Measurements from ENCODE around the gene BICD1.
"Not testable (repeated sequence)": the region's sequence is repeated elsewhere in the genome, so short reads cannot be mapped to it uniquely, and the experiment has no call there.

Gene BICD1

DNA sequence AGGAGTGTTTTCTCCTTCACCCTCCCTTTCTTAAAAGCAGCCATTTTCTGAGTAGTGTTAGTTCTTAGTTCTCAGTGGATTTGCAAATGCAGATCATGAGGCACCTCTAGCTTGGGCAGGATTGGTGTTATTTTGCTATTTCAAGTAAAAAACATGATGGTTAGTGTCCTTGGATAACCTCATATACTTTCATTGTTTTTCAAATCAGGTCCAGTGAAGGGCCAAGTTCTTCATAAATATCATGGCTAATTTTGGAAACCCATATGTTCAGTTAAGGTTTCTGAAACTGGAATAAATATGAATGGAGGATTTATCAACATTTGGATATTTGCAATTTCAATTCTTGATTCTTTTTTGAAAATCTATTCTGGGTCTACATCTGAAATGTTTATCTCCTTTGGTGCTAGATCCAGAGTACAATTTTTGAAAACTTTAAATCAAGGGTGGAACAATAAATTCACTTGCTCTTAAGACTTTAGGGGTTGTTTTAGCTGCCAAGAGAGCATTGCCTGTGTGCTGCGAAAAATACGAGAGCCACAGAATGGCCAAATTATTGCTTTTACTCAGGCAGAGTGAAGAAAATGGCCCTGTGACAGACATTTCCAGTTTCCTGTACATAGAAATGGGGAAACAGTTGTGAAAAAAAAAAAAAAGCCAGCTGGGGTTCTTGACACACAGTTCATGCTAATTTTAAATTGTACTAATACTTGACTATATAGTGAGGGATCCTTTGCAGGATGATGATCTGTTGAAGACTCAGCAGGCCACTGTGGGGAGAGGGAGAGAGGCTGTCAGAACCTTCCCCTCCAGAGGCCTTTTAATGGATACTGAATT, 104.6 kb downstream of the BICD1 start:
- H3K4me3 ChIP-seq (ENCODE audit: low read length), result no peak overlapping the region
- TF ChIP-seq ZNF274 (IDR thresholded peaks at IDR 0.05; ENCODE audit: low read depth, low read length), result no peak

DNA sequence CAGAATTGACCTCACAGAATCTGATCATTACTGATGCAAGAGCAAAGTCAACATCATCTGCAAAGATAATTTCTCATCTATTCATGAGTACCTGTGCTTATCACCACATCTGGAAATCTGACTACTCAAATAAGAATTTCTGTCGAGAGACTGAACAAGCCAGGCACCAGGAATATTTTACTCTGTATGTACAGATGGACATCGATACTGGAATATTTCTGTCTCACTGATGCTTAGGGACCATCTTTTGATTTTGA, 105.2 kb downstream of the BICD1 start:
- H3K4me3 ChIP-seq (ENCODE audit: low read length), result no peak overlapping the region
- no peak for TF ChIP-seq ZNF274 (IDR thresholded peaks at IDR 0.05; ENCODE audit: low read depth, low read length)

GRCh38 chr12:32214723-32215122, 108.1 kb downstream of the BICD1 start:
- no peak for TF ChIP-seq ZNF274 (IDR thresholded peaks at IDR 0.05; ENCODE audit: low read depth, low read length)
- H3K4me3 ChIP-seq (ENCODE audit: low read length), result no peak overlapping the region

- no peak for TF ChIP-seq ZNF274 (IDR thresholded peaks at IDR 0.05; ENCODE audit: low read depth, low read length)
- no peak overlapping the region for H3K4me3 ChIP-seq (ENCODE audit: low read length)
Measured at GRCh38 chr12:32217354-32218310, 111.0 kb downstream of the BICD1 start.

GRCh38 chr12:32223941-32224340, 117.3 kb downstream of the BICD1 start:
- H3K4me3 ChIP-seq (ENCODE audit: low read length), result no peak overlapping the region
- TF ChIP-seq ZNF274 (IDR thresholded peaks at IDR 0.05; ENCODE audit: low read depth, low read length), result no peak

DNA sequence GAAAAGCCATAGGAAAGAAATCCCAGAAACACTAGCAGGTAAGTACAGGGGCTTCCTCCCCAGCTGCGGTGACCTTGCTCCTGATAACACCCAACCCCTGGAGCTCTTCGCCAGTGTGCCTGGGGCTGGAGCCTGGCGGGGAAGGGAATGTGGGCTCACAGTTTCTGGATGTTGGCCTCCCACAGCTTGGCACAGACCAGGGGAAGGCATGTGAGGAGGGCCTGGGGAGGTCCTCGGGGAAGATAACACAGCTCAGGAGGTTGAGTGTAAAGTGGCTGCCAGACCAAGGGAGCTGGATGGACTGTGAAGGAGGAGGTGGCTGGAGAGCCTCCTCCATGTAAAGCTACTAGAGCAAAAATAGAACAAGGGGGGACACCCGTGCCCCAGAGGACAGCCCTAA, 120.1 kb downstream of the BICD1 start:
- no peak for TF ChIP-seq ZNF274 (IDR thresholded peaks at IDR 0.05; ENCODE audit: low read depth, low read length)
- no peak overlapping the region for H3K4me3 ChIP-seq (ENCODE audit: low read length)

DNA sequence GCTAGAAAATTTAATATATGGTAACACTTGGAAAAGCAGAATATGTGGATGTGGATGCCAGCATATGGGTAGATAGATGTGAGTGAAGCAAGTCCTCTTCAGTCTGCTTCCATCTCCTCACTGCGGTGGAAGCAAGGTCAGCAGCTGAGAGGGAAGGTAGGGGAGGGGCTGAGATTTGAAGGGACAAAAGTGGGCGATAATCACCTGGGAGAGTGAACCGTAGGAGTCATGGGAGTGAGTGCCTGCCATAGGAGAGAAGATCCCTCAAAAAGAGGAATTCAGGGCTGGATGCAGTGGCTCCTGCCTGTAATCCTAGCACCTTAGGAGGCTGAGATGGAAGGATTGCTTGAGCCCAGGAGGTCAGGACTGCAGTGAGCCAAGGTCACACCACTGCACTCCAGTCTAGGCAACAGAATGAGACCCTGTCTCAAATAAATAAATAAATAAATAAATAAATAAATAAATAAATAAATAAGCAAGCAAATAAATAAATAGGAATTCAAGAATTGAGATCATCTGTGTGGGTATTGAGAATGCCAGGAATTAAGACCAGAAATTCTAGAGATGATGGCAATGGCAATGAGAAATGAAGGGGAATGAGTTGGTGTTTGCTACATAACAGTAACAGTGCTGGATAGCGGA, 123.4 kb downstream of the BICD1 start:
- H3K4me3 ChIP-seq (ENCODE audit: low read length), result no peak overlapping the region
- TF ChIP-seq ZNF274 (IDR thresholded peaks at IDR 0.05; ENCODE audit: low read depth, low read length), result no peak

- TF ChIP-seq ZNF274 (IDR thresholded peaks at IDR 0.05; ENCODE audit: low read depth, low read length), result no peak
- H3K4me3 ChIP-seq (ENCODE audit: low read length), result no peak overlapping the region
Measured at GRCh38 chr12:32230613-32230993, 124.0 kb downstream of the BICD1 start.

DNA sequence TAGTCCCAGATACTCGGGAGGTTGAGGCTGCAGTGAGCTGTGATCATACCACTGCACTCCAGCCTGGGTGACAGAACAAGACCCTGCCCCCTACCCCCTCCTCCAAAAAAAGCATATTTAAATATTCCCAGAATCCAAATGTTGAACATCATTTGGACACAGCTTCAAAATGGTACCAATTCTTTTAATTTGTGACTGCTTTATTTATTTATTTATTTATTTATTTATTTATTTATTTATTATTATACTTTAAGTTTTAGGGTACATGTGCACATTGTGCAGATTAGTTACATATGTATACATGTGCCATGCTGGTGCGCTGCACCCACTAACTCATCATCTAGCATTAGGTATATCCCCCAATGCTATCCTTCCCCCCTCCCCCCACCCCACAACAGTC, 124.7 kb downstream of the BICD1 start:
- not testable (repeated sequence) for H3K4me3 ChIP-seq (ENCODE audit: low read length)

DNA sequence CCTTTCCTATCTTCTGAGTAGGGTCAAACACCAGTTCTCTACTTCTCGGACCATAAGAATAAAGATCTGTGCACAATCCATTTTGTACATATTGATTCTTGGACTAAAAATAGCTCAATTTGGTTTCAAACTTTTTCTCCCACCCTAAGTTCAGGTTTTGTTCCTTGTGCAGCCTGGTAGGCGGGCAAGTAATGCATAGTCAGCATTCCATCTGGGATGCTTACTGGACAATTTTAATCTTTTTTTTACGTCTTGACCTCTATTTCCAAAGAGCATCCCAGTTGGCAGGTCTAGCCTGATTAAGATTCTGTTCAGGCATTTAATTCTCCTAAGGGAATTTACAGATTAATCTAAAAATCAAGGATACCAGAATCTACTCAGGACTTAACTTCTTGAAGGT, 126.9 kb downstream of the BICD1 start:
- no peak overlapping the region for H3K4me3 ChIP-seq (ENCODE audit: low read length)
- TF ChIP-seq ZNF274 (IDR thresholded peaks at IDR 0.05; ENCODE audit: low read depth, low read length), result no peak

DNA sequence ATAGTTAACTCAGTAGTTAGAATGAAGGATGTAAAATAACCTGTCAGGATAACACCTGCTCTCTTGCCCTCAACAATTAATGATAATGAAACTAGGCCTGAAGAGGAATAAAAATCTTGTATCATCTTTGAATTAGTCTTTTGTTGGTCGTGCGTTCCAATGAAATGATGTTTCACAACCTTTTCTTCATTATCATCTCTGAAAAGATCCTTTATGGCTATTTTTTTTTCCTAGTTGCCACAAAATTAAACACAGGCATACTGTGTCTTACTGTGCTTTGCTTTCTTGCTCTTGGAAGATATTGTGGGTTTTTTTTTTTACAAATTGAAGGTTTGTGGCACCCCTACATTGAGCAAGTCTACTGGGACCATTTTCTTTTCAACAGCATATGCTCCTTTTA, 128.6 kb downstream of the BICD1 start:
- no peak overlapping the region for H3K4me3 ChIP-seq (ENCODE audit: low read length)
- TF ChIP-seq ZNF274 (IDR thresholded peaks at IDR 0.05; ENCODE audit: low read depth, low read length), result no peak

DNA sequence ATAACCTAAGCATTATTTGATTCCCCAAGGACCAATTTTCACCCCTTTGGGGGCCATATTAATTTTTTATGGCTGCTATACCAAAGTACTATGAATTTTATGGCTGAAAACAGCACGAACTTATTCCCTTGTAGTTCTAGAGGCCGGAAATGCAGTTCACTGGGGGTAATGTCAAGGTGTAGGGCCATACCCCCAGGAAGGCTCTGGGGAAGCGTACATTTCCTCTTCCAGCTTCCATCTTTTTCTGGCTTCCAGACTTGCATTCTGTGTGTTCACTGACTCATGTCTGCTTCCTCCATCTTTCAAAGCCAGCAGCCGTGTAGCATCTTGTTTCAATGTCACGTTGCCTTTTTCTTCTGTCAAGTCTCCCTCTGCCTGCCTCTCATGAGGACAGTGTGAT, 133.5 kb downstream of the BICD1 start:
- no peak for TF ChIP-seq ZNF274 (IDR thresholded peaks at IDR 0.05; ENCODE audit: low read depth, low read length)
- H3K4me3 ChIP-seq (ENCODE audit: low read length), result no peak overlapping the region

DNA sequence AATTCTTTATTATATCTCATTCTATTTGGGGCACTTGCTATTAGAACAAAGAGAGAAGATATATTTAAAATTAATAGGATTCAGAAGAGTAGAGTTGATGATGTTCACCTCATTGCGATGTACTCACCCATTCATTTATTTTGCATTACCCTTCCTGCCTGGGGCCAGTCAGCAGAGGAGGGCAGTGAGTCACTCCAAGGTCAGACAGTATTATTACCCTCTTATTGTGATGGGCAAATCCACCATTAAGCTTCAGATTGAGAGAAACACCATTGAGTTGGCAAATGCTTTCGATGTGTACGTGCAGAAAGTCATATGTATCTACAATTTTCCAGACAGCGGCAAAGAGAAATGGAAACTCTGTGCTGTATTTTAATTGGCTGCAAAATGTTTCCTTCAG, 134.2 kb downstream of the BICD1 start:
- H3K4me3 ChIP-seq (ENCODE audit: low read length), result no peak overlapping the region
- no peak for TF ChIP-seq ZNF274 (IDR thresholded peaks at IDR 0.05; ENCODE audit: low read depth, low read length)

- no peak overlapping the region for H3K4me3 ChIP-seq (ENCODE audit: low read length)
- TF ChIP-seq ZNF274 (IDR thresholded peaks at IDR 0.05; ENCODE audit: low read depth, low read length), result no peak
Measured at GRCh38 chr12:32242641-32243040, 136.0 kb downstream of the BICD1 start.
